AG10803 (cell line): ENCODE data around the gene SUGCT.
"Not testable (repeated sequence)": the region's sequence is repeated elsewhere in the genome, so short reads cannot be mapped to it uniquely, and the experiment has no call there.

Source experiments
- DNase-seq: peaks from one replicate; pipeline ENCODE4 v3.0.0; 2010; ENCODE audit warnings: low read depth
- H3K4me3 ChIP-seq: 2 replicates; pipeline ENCODE4 v1.5.1; 2011; ENCODE audit warnings: mild to moderate bottlenecking, low read length, control low read depth
- CTCF ChIP-seq: conservative IDR thresholded peaks from 2 replicates; pipeline ENCODE4 v1.5.1; 2011; ENCODE audit warnings: mild to moderate bottlenecking, low read length, control low read depth, inconsistent platforms

Gene SUGCT

GRCh38 chr7:40120020-40120419 is 14.8 kb upstream of the SUGCT start:
- no peak overlapping the region for H3K4me3 ChIP-seq
- TF ChIP-seq CTCF, result no peak
- DNase-seq, result no peak

- not testable (repeated sequence) for DNase-seq, H3K4me3 ChIP-seq
Observed at GRCh38 chr7:40122100-40122939, 12.5 kb upstream of the SUGCT start.

GRCh38 chr7:40122940-40123254 is 11.9 kb upstream of the SUGCT start:
- no peak for TF ChIP-seq CTCF
- DNase-seq, result no peak
- H3K4me3 ChIP-seq, result no peak overlapping the region

GRCh38 chr7:40133561-40134427 is 1.0 kb upstream of the SUGCT start:
- DNase-seq, result peak; percentile 48
- TF ChIP-seq CTCF, result no peak

GRCh38 chr7:40135317-40135610 is 459 bp downstream of the SUGCT start:
- peak; percentile 14 for DNase-seq
- TF ChIP-seq CTCF, result no peak
- peak overlapping the region; percentile 75 for H3K4me3 ChIP-seq

More at GRCh38 chr7:40133561-40134427, 1.0 kb upstream of the SUGCT start:
- peak overlapping the region; percentile 75 for H3K4me3 ChIP-seq

GRCh38 chr7:40137563-40137962 is 2.8 kb downstream of the SUGCT start:
- no peak overlapping the region for H3K4me3 ChIP-seq
- DNase-seq, result no peak
- TF ChIP-seq CTCF, result no peak

GRCh38 chr7:40138973-40139372 is 4.2 kb downstream of the SUGCT start:
- DNase-seq, result no peak
- no peak overlapping the region for H3K4me3 ChIP-seq
- TF ChIP-seq CTCF, result no peak

- not testable (repeated sequence) for H3K4me3 ChIP-seq, DNase-seq
Observed at GRCh38 chr7:40139891-40140290, 5.1 kb downstream of the SUGCT start.

GRCh38 chr7:40141916-40142315 is 7.1 kb downstream of the SUGCT start:
- not testable (repeated sequence) for H3K4me3 ChIP-seq, DNase-seq

GRCh38 chr7:40145596-40146130 is 10.9 kb downstream of the SUGCT start:
- not testable (repeated sequence) for H3K4me3 ChIP-seq, DNase-seq
